Stimulated activated CD8-positive, alpha-beta memory T cell treated with anti-CD3 and anti-CD28 coated beads, Interleukin-7, amount 100 ng/mL, for 4 hours (primary cell): ENCODE measurements around the gene SLAMF1.
"Not testable (repeated sequence)": the region's sequence is repeated elsewhere in the genome, so short reads cannot be mapped to it uniquely, and the experiment has no call there.

ENCODE experiments used
- DNase-seq, 2 donors: peaks; one replicate each; pipeline ENCODE4 v3.0.0-alpha.2; 2020; ENCODE audit warnings: low read depth in 2 of 2

The SLAMF1 gene

DNA sequence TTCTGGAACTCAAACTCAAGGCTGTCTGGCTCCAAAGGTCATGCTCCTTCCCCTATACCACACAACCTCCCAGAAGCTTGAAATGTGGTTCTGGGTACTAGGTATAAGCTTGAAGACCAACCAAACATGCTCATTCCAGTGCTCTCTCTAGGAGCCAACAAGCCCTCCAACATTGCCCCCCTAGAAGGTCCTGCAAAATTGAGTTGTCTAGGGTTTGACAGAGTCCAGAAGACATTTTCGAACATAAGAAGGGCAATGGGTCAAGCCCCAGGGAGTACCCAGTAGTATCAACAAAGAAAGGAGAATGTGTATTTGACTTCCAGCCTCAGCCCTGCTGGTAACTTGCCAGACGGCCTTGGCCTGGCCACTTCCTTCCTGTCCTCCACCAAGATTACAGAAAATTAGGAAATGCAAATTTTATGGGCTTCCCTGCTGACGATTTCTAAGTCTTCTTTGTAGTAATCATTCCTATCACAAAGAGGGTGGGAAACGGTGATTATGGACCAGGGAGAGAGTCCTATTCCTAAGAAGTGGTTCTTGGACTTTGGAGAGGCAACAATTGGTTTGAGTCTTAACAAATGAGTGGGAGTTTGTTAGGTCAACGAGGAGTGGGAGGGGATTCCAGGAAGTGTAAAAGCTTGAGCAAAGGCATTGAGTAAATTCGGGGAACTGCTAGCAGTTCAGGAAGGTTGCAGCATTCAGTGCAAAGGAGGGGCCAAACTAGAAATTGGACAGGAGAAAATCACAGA is 18.7 kb upstream of the SLAMF1 start:
- DNase-seq, result no peak

DNA sequence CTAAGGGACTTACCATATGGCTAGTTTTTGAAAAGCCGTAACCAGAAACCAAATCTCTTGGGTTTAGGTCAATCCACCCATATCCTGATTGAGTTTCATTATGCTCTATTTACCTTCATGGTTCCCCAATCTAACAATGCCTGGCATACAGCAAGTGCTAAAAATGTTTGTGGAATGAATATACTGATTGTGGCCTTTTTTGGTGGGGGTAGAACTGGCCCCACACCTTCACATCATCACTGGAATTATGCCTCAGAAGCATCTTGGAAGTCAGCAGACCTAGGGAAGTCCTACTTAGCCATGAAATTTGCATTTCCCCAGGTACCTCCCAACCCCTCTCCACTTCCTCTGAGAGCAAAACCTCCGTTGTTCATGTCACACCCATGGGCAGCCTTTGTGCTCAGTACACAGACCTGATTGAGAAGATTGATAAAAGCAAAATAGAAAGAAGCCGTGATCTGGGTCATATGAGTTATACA is 17.8 kb upstream of the SLAMF1 start:
- DNase-seq, result no peak

DNA sequence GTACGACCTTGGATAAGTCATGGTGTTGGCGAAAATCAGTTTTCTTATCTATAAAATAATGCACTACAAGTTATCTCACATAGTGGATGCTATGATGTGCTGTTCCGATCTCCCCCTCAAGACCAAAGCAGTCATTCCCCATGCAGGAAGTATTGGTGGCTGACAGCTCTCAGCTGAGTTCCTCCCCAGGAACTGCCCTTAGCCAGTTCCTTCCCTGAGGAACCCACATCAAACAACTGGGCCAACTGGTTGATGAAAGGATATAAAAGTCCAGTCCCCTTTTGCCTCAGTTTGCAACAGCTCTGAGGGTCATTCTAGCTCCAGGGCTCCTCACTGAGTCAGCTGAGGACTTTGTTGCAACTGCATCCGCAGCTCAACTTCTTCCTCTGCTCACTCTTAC is 16.1 kb upstream of the SLAMF1 start:
- no peak for DNase-seq

DNA sequence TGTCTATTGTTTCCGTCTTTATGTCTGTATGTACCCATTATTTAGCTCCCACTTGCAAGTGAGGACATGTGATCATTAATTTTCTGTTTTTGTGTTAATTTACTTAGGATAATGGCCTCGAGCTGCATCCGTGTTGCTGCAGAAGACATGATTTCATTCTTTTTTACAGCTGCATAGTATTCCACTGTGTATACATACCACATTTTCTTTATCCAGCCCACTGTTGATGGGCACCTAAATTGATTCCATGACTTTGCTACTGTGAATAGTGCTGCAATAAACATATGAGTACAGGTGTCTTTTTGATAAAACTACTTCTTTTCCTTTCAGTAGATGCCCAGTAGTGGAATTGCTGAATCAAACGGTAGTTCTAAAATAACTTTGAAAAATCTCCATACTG is 12.7 kb upstream of the SLAMF1 start:
- DNase-seq, result no peak

DNA sequence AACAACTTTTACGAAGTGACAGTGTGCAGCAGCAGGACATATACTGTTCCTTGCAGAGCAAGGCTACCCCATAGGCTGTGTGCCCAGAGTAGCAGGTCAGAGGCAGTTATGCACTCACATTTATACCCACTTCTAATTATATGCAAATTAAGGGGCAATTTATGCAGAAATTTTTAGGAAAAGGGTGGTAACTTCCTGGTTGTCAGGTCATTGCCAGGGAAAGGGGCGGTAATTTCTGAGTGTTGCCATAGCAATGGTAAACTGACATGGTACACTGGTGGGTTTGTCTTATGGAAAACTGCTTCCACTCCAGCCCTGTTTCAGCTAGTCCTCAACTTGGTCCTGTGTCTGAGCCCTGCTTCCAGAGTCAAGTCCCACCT is 12.0 kb upstream of the SLAMF1 start:
- DNase-seq, result no peak

DNA sequence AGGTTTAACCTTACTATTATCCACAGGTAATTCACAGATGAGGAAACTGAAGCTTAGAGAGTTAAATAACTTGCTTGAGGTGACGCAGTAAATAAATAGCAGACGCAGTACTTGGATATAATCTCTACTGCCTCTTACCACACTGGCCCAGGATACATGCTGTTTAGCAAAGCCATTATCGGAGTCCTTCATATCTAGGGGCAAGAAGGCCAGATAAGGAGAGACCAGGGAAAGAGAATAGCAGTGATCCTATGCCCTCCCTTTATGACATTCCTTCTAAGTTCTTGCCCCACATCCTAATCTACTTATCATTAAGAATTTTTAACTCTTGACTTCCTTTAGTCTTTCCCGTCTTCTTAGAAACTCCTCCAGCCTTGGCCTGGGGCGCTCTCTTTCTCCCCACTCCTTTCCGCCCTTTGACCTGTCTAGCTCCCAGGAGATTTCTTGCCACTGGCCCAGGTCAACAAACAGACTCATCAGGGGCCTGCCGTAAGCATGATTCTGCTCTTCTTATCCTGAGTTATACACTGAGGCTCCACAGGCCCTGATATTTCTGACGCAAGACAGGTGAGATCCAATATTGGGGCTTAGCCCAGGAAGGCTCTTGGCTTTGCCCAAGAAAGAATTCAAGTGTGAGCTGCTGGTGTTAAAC is 11.4 kb upstream of the SLAMF1 start:
- no peak for DNase-seq

DNA sequence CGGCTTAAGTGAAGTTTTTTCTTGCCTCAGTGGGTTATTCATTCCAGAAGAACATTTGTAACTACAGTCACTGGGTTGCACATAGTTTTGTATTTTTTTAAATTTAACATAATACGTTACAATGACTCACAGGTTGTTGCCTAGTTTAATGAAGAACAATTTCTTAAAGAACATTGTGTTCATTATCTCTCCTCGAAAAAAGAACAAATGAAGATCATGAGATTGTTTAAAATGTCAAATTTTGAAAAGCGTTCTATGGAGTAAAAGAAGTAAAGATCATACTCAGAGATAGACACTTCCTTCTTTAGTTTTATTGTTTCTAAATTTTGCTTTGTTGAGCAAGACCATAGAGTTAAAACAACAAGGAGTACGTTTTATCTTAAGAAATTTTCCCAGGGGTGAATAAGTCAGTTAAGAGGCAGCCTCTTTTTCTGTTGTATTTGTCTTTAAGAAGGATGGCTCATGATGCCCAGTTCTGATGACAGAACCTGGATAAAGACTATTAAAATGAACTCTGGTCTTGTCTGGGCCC is 10.5 kb upstream of the SLAMF1 start:
- DNase-seq, result no peak

DNA sequence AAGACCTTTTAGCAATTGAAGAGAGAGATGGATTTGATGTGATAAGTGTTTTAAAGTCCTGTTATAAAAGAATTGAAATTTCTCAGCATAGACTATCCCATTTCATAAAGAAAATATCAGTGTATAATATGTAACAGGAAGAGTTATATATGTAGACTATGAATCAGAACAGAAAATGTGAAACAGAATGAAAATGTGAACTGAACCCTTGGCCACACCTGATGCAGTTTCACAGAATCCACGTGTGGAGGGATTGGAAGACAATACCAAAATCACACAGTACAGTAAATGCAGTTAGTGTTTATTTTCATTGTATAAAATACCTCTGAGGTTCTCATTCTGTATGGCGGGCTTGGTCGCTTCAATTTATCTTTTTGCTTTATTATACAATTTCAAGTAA is 9.9 kb upstream of the SLAMF1 start:
- no peak for DNase-seq

DNA sequence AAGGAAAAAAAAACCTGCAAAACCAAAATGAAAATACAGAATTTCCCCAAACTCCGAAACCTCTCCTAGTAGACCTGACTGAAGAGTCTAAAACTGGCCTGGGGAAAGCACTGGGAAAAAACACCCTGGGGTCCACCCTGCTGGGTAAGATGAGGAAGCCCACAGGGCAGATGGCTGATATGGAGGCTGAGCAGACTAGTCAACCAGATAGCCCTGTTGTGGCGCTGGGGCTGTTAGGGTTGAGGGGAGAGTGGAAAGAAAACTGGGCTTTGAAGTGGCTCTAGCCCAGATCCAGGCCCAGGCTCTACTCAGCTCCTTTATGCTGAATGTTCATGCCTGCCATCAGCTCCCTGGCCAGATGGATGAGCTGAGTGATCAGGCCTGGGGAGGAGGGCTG is 6.8 kb upstream of the SLAMF1 start:
- DNase-seq, result no peak

DNA sequence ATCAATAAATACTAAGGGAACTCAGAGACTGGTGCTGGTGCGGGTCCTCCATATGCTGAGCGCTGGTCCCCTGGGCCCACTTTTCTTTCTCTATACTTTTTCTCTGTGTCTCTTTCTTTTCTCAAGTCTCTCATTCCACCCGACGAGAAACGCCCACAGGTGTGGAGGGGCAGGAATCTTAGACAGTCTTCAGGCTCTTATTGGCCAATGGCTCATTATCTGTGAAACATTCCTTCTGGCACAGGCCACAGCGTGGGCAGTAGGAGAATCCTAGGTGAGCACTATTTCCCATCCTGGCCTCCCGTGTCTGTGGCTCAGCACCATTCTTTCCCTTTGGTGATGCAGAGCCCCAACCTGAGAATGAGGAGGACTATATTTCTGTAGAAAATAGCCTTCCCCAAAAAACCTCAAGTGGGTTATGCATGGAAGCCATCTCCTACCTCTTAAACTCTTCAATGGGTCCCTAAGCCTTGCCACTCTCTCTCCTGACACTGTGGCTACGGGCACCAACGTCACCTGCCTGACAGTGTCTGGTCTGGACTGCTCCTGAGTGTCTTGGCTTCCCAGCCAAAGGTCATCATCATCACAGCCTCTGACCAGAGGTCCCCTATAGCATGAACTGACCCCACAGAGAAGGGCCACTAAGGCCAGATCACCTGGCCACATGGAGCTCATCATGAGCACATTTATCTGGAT is 6.2 kb upstream of the SLAMF1 start:
- no peak for DNase-seq

DNA sequence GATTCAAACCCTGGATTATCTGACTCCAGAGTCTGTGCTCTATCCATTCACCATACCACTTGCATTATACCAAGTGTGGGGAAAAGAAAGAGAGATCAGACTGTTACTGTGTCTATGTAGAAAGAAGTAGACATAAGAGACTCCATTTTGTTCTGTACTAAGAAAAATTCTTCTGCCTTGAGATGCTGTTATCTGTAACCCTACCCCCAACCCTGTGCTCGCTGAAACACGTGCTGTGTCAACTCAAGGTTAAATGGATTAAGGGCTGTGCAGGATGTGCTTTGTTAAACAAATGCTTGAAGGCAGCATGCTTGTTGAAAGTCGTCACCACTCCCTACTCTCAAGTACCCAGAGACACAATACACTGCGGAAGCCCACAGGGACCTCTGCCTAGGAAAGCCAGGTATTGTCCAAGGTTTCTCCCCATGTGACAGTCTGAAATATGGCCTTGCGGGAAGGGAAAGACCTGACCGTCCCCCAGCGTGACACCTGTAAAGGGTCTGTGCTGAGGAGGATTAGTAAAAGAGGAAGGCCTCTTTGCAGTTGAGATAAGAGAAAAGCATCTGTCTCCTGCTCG is 5.3 kb upstream of the SLAMF1 start:
- not testable (repeated sequence) for DNase-seq

DNA sequence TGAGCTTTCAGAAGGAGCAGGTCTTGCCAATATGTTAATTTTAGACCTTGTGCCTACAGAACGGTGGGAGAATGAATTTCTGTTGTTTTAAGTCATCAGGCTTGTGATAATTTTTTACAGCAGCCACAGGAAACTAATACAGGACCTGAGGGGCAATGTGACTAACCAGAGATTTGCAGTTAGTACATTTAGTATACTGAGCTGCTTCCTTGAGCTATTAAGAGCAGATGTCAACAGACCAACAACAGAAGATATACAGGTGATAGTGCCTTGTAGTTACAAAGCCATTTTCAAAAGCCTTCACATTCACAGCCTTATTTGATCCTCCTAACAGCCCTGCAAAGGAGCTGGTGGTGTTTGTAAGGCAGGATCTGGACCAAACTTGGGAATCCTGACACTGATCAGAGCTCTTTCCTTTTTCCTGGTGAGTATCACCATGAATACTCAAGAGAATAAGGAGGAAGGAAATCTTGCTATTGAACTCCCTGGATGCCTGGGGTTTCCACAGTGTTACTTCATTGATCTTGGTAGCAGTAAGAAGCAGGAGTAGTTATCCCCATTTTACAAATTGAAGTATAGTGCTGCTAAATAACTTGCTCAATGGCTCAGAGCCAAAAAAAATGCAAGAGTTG is 4.7 kb upstream of the SLAMF1 start:
- no peak for DNase-seq

DNA sequence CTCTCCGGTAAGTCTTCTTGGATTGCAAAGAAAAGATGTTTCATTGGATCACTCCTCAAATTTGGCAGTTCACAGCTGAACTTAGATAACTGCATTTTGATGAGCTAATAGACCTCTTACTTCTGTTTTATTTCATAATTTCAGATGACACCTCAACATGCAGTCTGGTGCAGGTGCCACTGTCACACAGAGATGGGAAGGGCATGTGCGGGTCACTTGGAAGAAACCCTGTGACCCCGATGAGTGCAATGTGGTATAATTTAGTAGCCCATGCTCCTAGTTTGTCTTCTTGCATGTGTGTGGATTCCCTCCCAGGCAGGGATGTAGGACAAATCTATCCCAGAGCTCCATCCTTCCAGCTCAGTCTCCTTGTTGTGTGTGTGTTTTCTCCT is 481 bp upstream of the SLAMF1 start:
- DNase-seq, result no peak

DNA sequence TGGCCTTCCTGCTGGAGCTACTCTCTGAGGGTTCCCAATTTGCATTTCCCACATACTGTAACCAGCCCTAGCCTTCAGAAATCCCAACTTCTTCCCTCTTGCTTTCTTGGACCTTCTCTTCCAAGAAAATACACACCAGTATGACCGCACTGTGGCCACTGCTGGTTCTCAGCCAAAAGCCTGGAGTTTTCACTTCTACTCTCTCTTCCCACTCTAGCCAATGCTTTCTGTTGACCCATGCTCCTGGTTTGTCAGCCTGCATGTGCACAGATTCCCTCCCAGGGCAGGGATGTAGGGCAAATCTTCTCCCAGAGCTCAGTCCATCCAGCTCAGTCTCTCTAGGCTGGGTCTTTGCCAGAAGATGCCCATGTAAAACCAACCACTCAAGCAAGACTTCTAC is 664 bp downstream of the SLAMF1 start:
- DNase-seq, result no peak

DNA sequence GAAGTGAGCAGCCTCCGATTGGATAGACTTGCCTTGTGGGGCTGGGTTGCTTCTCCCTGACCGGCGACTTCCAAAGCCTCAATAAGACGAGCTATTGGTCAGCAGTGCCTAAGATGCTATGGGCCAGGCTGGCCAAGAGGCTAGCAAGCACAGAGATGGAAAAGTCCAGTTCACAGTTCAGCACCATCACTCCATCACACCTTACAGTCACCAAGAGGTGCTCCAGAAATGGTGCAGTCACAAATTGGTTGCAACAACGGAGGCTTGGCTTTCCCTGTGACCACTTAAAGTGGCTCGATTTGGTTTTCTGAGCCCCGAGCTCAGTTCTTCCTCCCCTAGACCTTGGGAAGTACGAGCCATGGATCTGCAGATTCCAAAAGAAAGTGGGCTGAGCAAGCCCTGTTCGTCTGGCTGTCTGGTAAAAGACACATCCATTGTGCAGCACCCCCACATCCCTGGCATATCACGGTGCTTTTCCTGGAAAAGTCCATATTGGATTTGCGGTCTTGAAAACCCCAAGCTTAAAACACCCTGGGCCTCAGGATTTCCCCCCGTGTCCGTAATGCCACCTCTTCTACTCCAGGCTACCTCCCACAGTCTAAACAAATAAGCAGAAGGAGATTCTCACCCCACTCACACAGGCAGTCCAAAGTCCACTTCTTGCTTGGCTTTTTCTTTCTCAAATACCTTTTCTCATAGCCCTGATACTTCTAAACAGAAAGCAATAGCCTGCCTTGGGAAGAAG is 1.3 kb downstream of the SLAMF1 start:
- no peak for DNase-seq

DNA sequence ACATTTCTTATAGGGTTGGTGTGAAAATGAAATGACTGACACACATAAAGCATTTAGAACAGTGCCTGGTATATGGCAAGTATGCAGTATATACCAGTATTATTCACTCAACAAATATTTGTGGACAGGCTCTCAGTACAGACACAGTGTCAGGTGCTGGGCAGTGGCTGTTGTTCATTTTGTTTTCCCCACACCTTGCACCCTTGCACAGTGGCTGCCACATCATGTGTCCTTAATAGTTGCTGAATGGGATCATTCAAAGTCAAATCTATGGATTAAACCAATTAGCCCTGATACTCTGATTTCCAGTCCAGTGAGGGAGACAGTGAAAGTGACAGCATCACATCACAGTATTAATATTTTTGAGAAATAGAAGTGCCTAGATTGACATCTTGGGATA is 2.4 kb downstream of the SLAMF1 start:
- no peak for DNase-seq

DNA sequence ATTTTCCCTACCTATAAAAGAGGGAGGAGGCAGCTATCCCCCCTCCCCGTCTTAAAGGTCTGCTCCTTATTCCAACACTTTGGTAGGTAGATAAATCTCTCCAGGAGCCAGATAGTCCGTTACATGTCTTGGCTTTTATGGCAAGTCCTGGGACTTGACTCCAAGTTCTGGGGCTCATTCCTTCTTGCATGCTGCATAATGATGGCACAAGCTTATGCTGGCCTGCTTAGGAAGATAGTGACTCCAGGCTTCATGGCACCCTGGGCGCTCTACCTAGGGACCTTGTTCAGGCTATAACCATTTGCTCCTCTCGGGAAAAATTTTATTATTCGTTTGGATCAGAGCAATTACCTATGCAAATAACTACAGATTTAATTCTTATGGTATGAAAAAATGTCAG is 3.7 kb downstream of the SLAMF1 start:
- no peak for DNase-seq

DNA sequence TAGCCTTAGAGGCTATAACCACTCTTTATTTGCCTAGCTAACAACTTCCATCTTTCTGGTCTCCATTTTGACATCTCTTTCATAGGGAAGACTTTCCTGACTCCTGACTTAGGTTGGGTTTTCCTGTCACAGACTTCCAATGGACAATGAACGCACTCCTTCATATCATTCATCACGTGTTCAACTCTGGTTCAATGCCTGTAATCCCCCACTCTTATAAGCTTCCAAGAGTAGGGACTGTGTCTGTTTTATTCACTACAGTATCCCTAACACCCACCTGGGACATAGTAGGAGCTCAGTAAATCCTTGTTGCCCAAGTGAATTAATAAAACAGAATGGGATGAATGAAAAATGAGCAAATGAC is 4.6 kb downstream of the SLAMF1 start:
- DNase-seq, result no peak

DNA sequence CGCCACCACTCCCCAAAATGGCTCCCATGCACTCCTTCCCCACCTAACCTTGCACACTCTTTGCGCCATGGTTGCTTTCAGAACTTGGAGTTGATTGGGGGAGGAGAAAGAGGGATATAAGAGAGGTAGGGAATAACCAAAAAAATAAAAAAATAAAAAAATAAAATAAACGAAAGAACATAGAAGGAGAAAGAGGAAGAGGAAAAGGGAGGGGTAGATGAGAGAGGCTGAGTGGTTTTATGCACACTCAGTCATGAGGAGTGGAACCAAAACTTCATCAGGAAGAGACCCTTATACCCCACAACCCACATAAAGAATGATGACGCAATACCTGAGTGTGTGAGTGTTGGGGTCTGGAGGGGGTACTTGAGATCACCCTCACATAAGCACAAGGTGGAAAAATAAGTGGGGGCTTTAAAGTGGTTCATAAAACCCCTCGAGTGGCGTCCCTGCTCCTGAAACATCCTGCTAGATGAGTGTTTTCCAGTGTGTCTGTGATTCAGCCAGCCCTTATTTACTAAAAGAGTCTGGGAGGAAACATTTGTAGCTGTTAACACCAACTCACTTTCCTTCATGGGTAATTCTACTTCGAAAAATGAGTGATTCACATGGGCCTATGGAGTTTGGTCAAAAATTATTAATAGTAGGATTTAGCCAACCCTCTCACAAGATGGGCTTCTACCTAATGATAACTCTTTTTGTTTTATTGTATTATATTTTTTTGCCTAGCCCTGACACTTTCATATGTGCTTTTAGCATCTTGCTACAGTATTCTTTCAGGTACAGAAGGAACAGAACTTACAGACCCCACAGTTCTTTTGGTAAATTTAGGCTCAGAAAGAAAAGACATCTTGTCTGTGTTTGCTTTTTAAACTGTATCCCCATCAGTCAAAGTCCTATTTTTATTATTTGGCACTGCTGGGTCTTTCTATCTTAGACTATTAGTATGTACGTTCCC is 5.2 kb downstream of the SLAMF1 start:
- peak; percentile 45 to 52 for DNase-seq
